Loucy (cell line): ENCODE data around the gene LHFPL2.

Experiments
- H2AFZ ChIP-seq: fragments of 200-600 bp; sonication (generic); 2 replicates; pipeline ENCODE4 v1.6.0; 2016; ENCODE audit warnings: antibody characterized with exemption, mild to moderate bottlenecking, low read length, moderate library complexity
- H3F3A ChIP-seq: fragments of 200-600 bp; 2 replicates; pipeline ENCODE4 v1.6.0; 2016; ENCODE audit warnings: antibody characterized with exemption, low read depth, mild to moderate bottlenecking
- H3K27me3 ChIP-seq: fragments of 200-600 bp; sonication (generic); 2 replicates; pipeline ENCODE4 v1.6.1; 2014; ENCODE audit warnings: low read length, mild to moderate bottlenecking; ENCODE audit not compliant: insufficient read depth, poor library complexity, severe bottlenecking
- H3K36me3 ChIP-seq: fragments of 200-600 bp; sonication (generic); 2 replicates; pipeline ENCODE4 v1.6.1; 2016; ENCODE audit warnings: low read length; ENCODE audit not compliant: insufficient read depth
- H3K4me1 ChIP-seq: fragments of 200-600 bp; sonication (generic); 2 replicates; pipeline ENCODE4 v1.5.1; 2014; ENCODE audit warnings: low read length, mild to moderate bottlenecking; ENCODE audit not compliant: insufficient read depth, poor library complexity, severe bottlenecking
- H3K4me2 ChIP-seq: fragments of 200-600 bp; sonication (generic); 2 replicates; pipeline ENCODE4 v1.6.0; 2014; ENCODE audit warnings: antibody characterized with exemption, low read length, low read depth, mild to moderate bottlenecking; ENCODE audit not compliant: poor library complexity, severe bottlenecking
- H3K4me3 ChIP-seq: fragments of 200-600 bp; sonication (generic); 2 replicates; pipeline ENCODE4 v1.5.1; 2014; ENCODE audit warnings: low read length, mild to moderate bottlenecking, mixed read lengths; ENCODE audit not compliant: poor library complexity, severe bottlenecking
- H3K79me2 ChIP-seq: fragments of 200-600 bp; sonication (generic); 2 replicates; pipeline ENCODE4 v1.6.1; 2014; ENCODE audit warnings: low read length; ENCODE audit not compliant: insufficient read depth
- H3K9ac ChIP-seq: fragments of 200-600 bp; sonication (generic); 2 replicates; pipeline ENCODE4 v1.6.0; 2014; ENCODE audit warnings: mild to moderate bottlenecking, low read depth, low read length, moderate library complexity; ENCODE audit not compliant: poor library complexity, severe bottlenecking
- H3K9me2 ChIP-seq: fragments of 200-600 bp; sonication (generic); replicated peaks from 2 replicates; pipeline ENCODE4 v1.6.1; 2016; ENCODE audit warnings: low read depth, low read length, mixed read lengths
- H3K9me3 ChIP-seq: fragments of 200-600 bp; sonication (generic); 2 replicates; pipeline ENCODE4 v1.6.1; 2014; ENCODE audit warnings: mild to moderate bottlenecking, antibody characterized with exemption, low read length, low read depth; ENCODE audit not compliant: insufficient read depth
- H4K20me1 ChIP-seq: fragments of 200-600 bp; sonication (generic); 2 replicates; pipeline ENCODE4 v1.6.0; 2014; ENCODE audit warnings: antibody characterized with exemption, low read length, mild to moderate bottlenecking; ENCODE audit not compliant: insufficient read depth, poor library complexity, severe bottlenecking
- EZH2phosphoT487 ChIP-seq: fragments of 200-600 bp; IDR thresholded peaks from 2 replicates; pipeline ENCODE4 v1.6.1; 2018; ENCODE audit warnings: antibody characterized with exemption, mild to moderate bottlenecking, moderate library complexity, borderline replicate concordance
- TF ChIP-seq, protein P1 (sequence below): fragments of 200-600 bp; sonication (generic); conservative IDR thresholded peaks from 2 replicates; pipeline ENCODE4 v1.5.1; 2014; ENCODE audit warnings: mild to moderate bottlenecking, antibody characterized with exemption, low read length

Gene LHFPL2

DNA sequence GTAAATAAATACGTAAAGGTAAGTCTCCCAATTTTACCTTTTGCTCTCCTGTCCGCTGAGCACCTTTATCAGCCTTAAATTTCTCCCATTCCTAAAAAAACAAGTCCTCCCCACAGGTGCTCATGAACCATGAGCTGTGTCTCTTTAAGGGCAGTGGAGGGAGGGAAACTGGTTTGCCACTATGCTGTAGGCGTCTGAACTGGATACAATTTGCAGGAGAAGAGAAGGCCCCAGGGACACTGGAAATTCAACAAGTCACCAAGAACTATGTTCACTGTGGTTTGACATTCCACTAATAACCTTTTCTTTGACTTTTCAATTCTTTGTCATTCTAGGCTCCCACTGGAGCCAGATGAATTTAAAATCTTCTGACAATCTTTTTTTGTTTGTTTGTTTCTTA lies 72.2 kb downstream of the LHFPL2 start:
- no peak for TF ChIP-seq EZH2phosphoT487
- TF ChIP-seq, protein P1, sequence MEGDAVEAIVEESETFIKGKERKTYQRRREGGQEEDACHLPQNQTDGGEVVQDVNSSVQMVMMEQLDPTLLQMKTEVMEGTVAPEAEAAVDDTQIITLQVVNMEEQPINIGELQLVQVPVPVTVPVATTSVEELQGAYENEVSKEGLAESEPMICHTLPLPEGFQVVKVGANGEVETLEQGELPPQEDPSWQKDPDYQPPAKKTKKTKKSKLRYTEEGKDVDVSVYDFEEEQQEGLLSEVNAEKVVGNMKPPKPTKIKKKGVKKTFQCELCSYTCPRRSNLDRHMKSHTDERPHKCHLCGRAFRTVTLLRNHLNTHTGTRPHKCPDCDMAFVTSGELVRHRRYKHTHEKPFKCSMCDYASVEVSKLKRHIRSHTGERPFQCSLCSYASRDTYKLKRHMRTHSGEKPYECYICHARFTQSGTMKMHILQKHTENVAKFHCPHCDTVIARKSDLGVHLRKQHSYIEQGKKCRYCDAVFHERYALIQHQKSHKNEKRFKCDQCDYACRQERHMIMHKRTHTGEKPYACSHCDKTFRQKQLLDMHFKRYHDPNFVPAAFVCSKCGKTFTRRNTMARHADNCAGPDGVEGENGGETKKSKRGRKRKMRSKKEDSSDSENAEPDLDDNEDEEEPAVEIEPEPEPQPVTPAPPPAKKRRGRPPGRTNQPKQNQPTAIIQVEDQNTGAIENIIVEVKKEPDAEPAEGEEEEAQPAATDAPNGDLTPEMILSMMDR, result no peak
- Histone ChIP-seq H3K4me1 (peaks cover 15% of the 10 kb centered on the region), H3K79me2 (no peaks in the 10 kb centered on the region), H4K20me1 (no peaks in the 10 kb centered on the region), H3F3A (no peaks in the 10 kb centered on the region), H2AFZ (peak overlapping the region; percentile 26; the same call in 1 of the 2 replicates), H3K4me2 (no peak overlapping the region), H3K9me2 (no peaks in the 10 kb centered on the region), H3K4me3 (no peak overlapping the region), H3K36me3 (no peaks in the 10 kb centered on the region), H3K27me3 (no peaks in the 10 kb centered on the region), H3K9ac (no peak overlapping the region), H3K9me3 (no peaks in the 10 kb centered on the region)

DNA sequence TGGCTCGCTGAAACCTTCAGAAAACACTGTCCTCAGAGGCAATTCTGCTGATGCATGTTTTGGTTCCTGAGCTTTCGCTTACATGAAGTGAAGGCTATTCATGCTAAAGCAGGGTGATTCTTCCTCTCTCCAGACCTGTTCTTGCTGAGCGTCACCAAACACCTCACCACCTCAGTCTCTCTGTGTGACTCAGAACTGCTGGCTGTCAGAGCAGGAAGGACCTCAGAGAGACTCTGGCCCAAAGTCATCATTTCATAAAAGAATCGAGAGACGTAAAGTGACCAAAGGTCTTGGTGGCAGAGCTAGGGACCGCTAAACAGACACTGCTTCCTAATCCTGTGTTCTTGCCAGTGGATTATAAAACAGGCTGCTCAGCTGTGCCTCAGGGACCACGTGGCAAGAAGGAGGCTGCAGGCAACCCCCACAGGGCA lies 73.8 kb downstream of the LHFPL2 start:
- TF ChIP-seq EZH2phosphoT487, result no peak
- TF ChIP-seq, protein P1, result no peak
- H2AFZ ChIP-seq, result no peak overlapping the region
- H3F3A ChIP-seq, result no peaks in the 10 kb centered on the region
- no peaks in the 10 kb centered on the region for H3K9me3 ChIP-seq
- H3K27me3 ChIP-seq, result no peaks in the 10 kb centered on the region
- peaks cover 15% of the 10 kb centered on the region for H3K4me1 ChIP-seq
- H3K4me3 ChIP-seq, result no peak overlapping the region
- H3K9ac ChIP-seq, result no peak overlapping the region
- H3K36me3 ChIP-seq, result no peaks in the 10 kb centered on the region
- no peaks in the 10 kb centered on the region for H3K9me2 ChIP-seq
- no peaks in the 10 kb centered on the region for H3K79me2 ChIP-seq
- no peak overlapping the region for H3K4me2 ChIP-seq
- no peaks in the 10 kb centered on the region for H4K20me1 ChIP-seq

DNA sequence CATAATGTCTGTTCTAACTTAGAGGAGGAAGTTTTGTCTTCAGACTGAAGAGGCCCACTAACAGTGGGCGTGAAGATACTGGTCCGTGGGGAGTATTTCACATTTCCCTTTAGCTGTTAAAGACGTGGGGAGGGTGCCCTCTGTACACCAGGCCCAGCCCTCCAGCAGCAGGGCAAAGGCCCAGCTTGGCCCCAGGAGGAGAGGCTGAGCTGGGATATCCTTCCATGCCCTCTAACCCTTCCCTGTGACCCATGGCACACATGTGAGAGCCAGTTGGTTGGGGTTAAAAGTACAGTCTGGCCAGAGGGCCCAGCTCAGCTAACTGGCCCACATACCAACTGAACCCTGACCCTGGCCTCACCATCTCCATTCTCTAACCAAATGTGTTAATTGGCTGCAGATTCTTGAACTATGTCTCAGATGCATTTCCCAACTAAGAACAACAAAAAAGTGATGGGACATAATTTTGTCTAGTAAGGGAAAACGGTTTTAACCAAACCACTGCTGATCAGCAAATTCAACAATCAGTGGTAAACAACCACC lies 74.4 kb downstream of the LHFPL2 start:
- Histone ChIP-seq H4K20me1 (no peaks in the 10 kb centered on the region), H3K9me3 (no peaks in the 10 kb centered on the region), H3K36me3 (no peaks in the 10 kb centered on the region), H3K9ac (no peak overlapping the region), H3K27me3 (no peaks in the 10 kb centered on the region), H3K79me2 (no peaks in the 10 kb centered on the region), H2AFZ (0 out of 2 replicates have a peak overlapping the region, but pooled peaks have one; percentile 16), H3K4me2 (no peak overlapping the region), H3K4me1 (peaks cover 15% of the 10 kb centered on the region), H3F3A (no peaks in the 10 kb centered on the region), H3K9me2 (no peaks in the 10 kb centered on the region), H3K4me3 (no peak overlapping the region)
- TF ChIP-seq, protein P1, result no peak
- TF ChIP-seq EZH2phosphoT487, result no peak
